Smooth muscle cell of the umbilical artery (primary cell): ENCODE measurements around the gene TUBA1C. TPM values are rescaled to one million over a fixed set of nuclear protein-coding genes. Genes with fewer than 3 reads are reported as not detected.

Experiments used
- total RNA-seq: library from RNA; depleted of rRNA; stranded (reverse); fragments of >200 nt; gene quantifications from 2 replicates; pipeline ENCODE4 v1.2.3, GENCODE V29; 2014

The TUBA1C gene
- total RNA-seq, result 159 and 508 TPM in 2 replicates

GRCh38 chr12:49264873-49265792, at the start of gene TUBA1C:
Gene TUBA1C, plus strand, starts transcription at chr12:49265082. Its CDS starts 100 bp downstream, at chr12:49265182.

DNA sequence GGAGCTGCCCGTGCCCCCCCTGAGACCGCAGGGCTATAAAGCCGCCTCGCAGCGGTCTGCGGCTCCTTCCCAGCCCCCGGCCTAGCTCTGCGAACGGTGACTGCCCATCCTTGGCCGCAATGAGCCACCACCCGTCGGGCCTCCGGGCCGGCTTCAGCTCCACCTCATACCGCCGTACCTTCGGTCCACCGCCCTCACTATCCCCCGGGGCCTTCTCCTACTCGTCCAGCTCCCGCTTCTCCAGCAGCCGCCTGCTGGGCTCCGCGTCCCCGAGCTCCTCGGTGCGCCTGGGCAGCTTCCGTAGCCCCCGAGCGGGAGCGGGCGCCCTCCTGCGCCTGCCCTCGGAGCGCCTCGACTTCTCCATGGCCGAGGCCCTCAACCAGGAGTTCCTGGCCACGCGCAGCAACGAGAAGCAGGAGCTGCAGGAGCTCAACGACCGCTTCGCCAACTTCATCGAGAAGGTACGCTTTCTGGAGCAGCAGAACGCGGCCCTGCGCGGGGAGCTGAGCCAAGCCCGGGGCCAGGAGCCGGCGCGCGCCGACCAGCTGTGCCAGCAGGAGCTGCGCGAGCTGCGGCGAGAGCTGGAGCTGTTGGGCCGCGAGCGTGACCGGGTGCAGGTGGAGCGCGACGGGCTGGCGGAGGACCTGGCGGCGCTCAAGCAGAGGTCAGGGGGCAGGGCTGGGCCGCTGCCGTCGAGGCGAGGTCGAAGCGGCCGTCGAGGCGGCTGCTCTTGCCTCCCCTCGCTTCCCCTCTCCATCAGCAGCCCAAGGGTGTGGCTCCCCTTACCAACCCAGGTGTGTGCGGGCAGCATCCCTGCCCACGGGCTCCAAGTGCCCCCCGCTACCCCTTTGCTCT, 30.4 kb downstream of the TUBA1C start, which contains the start of gene PRPH:
Gene PRPH (plus strand): TSS at position 66 of the 855 bp plus-strand sequence. CDS start 54 bp downstream, at position 120.

DNA sequence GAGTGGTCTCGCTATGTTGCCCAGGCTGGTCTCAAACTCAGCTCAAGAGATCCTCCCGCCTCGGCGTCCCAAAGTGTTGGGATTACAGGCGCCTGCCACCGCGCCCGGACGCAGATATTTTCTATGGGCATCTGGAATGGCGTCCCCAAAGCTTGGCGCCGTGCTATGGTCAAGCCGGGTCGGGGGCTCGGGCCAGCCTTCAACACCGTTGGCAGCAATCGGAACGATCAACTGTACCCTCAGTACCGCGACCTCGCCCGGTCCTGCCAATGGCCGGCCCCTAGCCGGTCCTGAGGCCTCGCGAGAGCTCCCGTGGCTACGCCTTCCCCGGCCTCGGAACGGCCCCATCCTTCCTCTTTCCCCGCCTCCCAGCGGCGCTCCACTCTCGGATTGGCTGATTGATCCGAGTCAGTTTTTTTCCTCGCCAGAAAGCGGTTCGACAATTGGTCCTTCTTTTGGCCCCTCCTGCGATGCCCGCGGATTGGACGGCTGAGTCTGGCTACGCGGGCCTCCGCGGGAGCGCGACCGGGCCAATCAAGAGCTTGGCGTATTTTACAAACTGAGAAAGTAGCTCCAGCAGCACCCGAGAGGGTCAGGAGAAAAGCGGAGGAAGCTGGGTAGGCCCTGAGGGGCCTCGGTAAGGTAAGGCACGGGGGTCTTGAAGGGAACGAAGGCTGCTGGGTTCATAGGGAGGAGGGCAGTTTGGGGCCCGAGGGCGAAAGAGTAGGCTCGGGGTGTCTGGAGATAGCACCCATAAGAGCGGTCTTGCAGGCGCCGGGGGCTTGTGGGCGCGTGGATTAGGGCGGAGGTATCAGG, 58.0 kb downstream of the TUBA1C start, which contains the start of gene TROAP:
Gene TROAP (plus strand): TSS at position 548 of the 816 bp plus-strand sequence. CDS start 354 bp downstream, outside the sequence.

Other genes starting within 250 kb of the TUBA1C start
- 59.7 and 62.7 TPM in 2 replicates for gene PRKAG1, start 246.3 kb upstream of the TUBA1C start, total RNA-seq
- gene KMT2D, start 204.3 kb upstream of the TUBA1C start, total RNA-seq, result 38.0 and 105 TPM in 2 replicates
- gene RHEBL1, start 195.1 kb upstream of the TUBA1C start, total RNA-seq, result 0.30 and 0.55 TPM in 2 replicates
- 0.05 TPM in 1 of 2 replicates, not detected in the other for gene DHH, start 170.3 kb upstream of the TUBA1C start, total RNA-seq
- gene LMBR1L, start 154.2 kb upstream of the TUBA1C start, total RNA-seq, result 37.6 and 56.4 TPM in 2 replicates
- 515 and 1,601 TPM in 2 replicates for gene TUBA1B, start 133.7 kb upstream of the TUBA1C start, total RNA-seq
- 341 and 811 TPM in 2 replicates for gene TUBA1A, start 76.0 kb upstream of the TUBA1C start, total RNA-seq
- gene PRPH, start 30.1 kb downstream of the TUBA1C start, total RNA-seq, result not detected in 2 replicates
- gene TROAP, start 58.2 kb downstream of the TUBA1C start, total RNA-seq, result 0.89 and 5.0 TPM in 2 replicates
- gene C1QL4, start 72.1 kb downstream of the TUBA1C start, total RNA-seq, result 0.14 TPM in 1 of 2 replicates, not detected in the other
- 0.83 and 1.2 TPM in 2 replicates for gene DNAJC22, start 81.8 kb downstream of the TUBA1C start, total RNA-seq
- 30.0 and 65.8 TPM in 2 replicates for gene SPATS2, start 102.4 kb downstream of the TUBA1C start, total RNA-seq